ENCODE measurements around the gene SMAD4.

GRCh38 chr18:51012441-51012840, 17.6 kb upstream of the SMAD4 start:
- TF ChIP-seq CTCF (IDR thresholded peaks at IDR 0.05; ENCODE audit: extremely low read depth in 1 of 2, insufficient read depth in 1 of 2, low read depth in 1 of 2, low read length in 2 of 2) (no peak), POLR2A (IDR thresholded peaks at IDR 0.05; ENCODE audit: low read depth, low read length) (no peak), POLR2AphosphoS5 (IDR thresholded peaks at IDR 0.05; ENCODE audit: insufficient read depth, low read depth, low read length) (no peak), EZH2 (IDR thresholded peaks at IDR 0.05; ENCODE audit: borderline replicate concordance, low read depth, low read length, severe bottlenecking) (no peak)
